ENCODE data around the gene IMPG2. TPM values are rescaled to one million over a fixed set of nuclear protein-coding genes. Genes with fewer than 3 reads are reported as not detected.

IMPG2 gene
- total RNA-seq, 1 donor from 2014 or later, result 0.05 TPM

DNA sequence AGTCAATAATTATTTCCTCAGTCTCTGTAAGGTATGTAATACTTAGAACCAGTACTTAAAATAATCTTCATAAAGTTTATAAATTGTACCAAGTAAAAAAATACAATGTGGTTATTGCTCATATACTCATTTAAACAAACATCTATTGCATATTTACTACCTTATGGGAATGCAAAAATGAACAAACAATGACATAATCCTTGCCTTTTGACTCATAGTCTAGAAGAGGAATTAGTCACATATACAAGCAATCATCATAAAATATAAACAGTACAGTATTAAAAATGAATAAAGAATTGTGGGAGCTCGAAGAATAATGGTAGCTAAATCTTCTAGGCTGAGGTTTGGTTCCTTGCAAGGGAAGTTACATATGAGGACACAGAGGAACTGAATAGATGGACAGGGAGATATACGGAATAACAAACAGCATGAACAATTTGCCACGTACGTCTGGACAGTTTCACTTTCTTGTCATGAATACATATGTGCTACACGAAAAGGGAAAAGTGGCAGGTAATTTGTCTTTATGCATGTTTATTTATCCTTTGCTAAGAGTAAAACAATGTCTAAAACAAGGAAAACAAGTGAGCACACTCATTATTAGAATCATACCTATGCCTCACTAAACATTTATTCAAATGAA is 17.2 kb downstream of the IMPG2 start:
- peaks cover 6% of the 10 kb centered on the region for H3K36me3 Mint-ChIP-seq (ENCODE audit: low read depth)
- H3K27ac Mint-ChIP-seq, result no peak overlapping the region
- no peak overlapping the region for H3K4me3 Mint-ChIP-seq (ENCODE audit: low read depth)
- H3K27me3 Mint-ChIP-seq (ENCODE audit: low read depth), result no peaks in the 10 kb centered on the region
- DNase-seq (ENCODE audit: low spot score), result no peak
- peaks cover 41% of the 10 kb centered on the region for H3K9me3 Mint-ChIP-seq
- intact Hi-C loops (cut with micrococcal nuclease), result no loop called here
- no peaks in the 10 kb centered on the region for H3K4me1 Mint-ChIP-seq (ENCODE audit: low read depth)

DNA sequence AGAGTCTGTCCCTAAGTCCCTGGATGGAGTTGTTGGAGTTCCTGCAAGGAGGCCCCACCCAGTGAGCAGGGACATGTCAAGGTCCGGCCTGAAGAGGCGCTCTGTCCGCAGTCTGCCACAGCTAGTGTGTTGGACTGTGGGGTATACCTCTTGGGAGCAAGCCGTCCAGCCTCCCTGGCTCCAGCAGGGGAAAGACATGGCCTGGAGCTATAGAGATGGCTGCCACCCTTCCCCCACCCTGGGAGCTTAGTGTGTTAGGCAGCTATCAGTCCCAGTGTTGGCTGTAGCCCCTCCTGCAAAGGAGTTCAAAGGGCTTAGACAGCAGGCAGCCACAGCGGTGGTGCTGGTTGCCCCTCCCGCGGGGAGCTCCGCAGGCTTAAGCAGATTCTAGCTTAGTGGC is 20.3 kb downstream of the IMPG2 start:
- intact Hi-C loops (cut with micrococcal nuclease), result no loop called here
- Mint-ChIP-seq H3K4me3 (ENCODE audit: low read depth) (no peak overlapping the region), H3K27me3 (ENCODE audit: low read depth) (no peaks in the 10 kb centered on the region), H3K4me1 (ENCODE audit: low read depth) (no peaks in the 10 kb centered on the region), H3K9me3 (peaks cover 30% of the 10 kb centered on the region), H3K27ac (no peak overlapping the region), H3K36me3 (ENCODE audit: low read depth) (no peaks in the 10 kb centered on the region)
- DNase-seq (ENCODE audit: low spot score), result no peak

GRCh38 chr3:101292027-101292426 is 28.3 kb downstream of the IMPG2 start:
- Mint-ChIP-seq H3K4me1 (ENCODE audit: low read depth) (no peaks in the 10 kb centered on the region), H3K27me3 (ENCODE audit: low read depth) (no peaks in the 10 kb centered on the region), H3K9me3 (peaks cover 16% of the 10 kb centered on the region), H3K4me3 (ENCODE audit: low read depth) (no peak overlapping the region), H3K27ac (no peak overlapping the region), H3K36me3 (ENCODE audit: low read depth) (no peaks in the 10 kb centered on the region)
- DNase-seq (ENCODE audit: low spot score), result no peak
- intact Hi-C loops (cut with micrococcal nuclease), result no loop called here

GRCh38 chr3:101288294-101288693 is 32.1 kb downstream of the IMPG2 start:
- intact Hi-C loops (cut with micrococcal nuclease), result no loop called here
- Mint-ChIP-seq H3K4me1 (ENCODE audit: low read depth) (no peaks in the 10 kb centered on the region), H3K27me3 (ENCODE audit: low read depth) (no peaks in the 10 kb centered on the region), H3K9me3 (peaks cover 12% of the 10 kb centered on the region), H3K4me3 (ENCODE audit: low read depth) (no peak overlapping the region), H3K27ac (no peak overlapping the region), H3K36me3 (ENCODE audit: low read depth) (no peaks in the 10 kb centered on the region)
- DNase-seq (ENCODE audit: low spot score), result no peak

- Mint-ChIP-seq H3K4me1 (ENCODE audit: low read depth) (no peaks in the 10 kb centered on the region), H3K4me3 (ENCODE audit: low read depth) (no peak overlapping the region), H3K27me3 (ENCODE audit: low read depth) (no peaks in the 10 kb centered on the region), H3K9me3 (peaks cover 12% of the 10 kb centered on the region), H3K27ac (no peak overlapping the region), H3K36me3 (ENCODE audit: low read depth) (no peaks in the 10 kb centered on the region)
- no peak for DNase-seq (ENCODE audit: low spot score)
- intact Hi-C loops (cut with micrococcal nuclease), result no loop called here
These were observed 35.6 kb downstream of the IMPG2 start for GRCh38 chr3:101284757-101285156.

DNA sequence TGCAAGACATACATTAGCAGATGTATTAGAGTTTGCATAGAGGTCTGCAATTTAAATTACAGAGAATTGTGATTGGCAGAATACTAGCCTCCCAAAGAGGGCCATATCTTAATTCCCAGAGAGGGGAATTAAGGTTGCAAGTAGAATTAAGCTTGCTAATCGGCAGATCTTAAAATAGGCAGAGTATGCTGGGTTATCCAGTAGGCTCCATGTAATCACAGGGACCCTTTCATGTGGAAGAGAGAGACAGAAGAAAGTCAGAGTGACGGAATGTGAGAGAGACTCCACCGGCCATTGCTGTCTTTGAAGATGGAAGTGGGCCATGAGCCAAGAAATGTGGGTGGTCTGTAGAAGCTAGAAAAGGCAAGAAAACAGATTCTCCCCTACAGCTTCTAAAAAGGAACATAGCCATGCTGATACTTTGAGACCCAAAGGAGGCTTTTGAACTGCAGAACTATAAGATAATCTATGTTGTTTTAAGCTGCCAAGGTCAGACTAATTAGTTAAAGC is 38.8 kb downstream of the IMPG2 start:
- no peaks in the 10 kb centered on the region for H3K9me3 Mint-ChIP-seq
- DNase-seq (ENCODE audit: low spot score), result no peak
- no peak overlapping the region for H3K4me3 Mint-ChIP-seq (ENCODE audit: low read depth)
- H3K36me3 Mint-ChIP-seq (ENCODE audit: low read depth), result no peaks in the 10 kb centered on the region
- no peaks in the 10 kb centered on the region for H3K4me1 Mint-ChIP-seq (ENCODE audit: low read depth)
- H3K27ac Mint-ChIP-seq, result no peak overlapping the region
- intact Hi-C loops (cut with micrococcal nuclease), result no loop called here
- H3K27me3 Mint-ChIP-seq (ENCODE audit: low read depth), result no peaks in the 10 kb centered on the region

- Mint-ChIP-seq H3K4me1 (ENCODE audit: low read depth) (no peaks in the 10 kb centered on the region), H3K4me3 (ENCODE audit: low read depth) (no peak overlapping the region), H3K27me3 (ENCODE audit: low read depth) (no peaks in the 10 kb centered on the region), H3K27ac (no peak overlapping the region), H3K9me3 (no peaks in the 10 kb centered on the region), H3K36me3 (ENCODE audit: low read depth) (no peaks in the 10 kb centered on the region)
- no peak for DNase-seq (ENCODE audit: low spot score)
- intact Hi-C loops (cut with micrococcal nuclease), result no loop called here
These were observed 40.5 kb downstream of the IMPG2 start for GRCh38 chr3:101279765-101280385.

GRCh38 chr3:101279162-101279561 is 41.2 kb downstream of the IMPG2 start:
- H3K4me3 Mint-ChIP-seq (ENCODE audit: low read depth), result no peak overlapping the region
- no peaks in the 10 kb centered on the region for H3K9me3 Mint-ChIP-seq
- intact Hi-C loops (cut with micrococcal nuclease), result no loop called here
- no peaks in the 10 kb centered on the region for H3K4me1 Mint-ChIP-seq (ENCODE audit: low read depth)
- no peak for DNase-seq (ENCODE audit: low spot score)
- H3K36me3 Mint-ChIP-seq (ENCODE audit: low read depth), result no peaks in the 10 kb centered on the region
- no peak overlapping the region for H3K27ac Mint-ChIP-seq
- H3K27me3 Mint-ChIP-seq (ENCODE audit: low read depth), result no peaks in the 10 kb centered on the region

DNA sequence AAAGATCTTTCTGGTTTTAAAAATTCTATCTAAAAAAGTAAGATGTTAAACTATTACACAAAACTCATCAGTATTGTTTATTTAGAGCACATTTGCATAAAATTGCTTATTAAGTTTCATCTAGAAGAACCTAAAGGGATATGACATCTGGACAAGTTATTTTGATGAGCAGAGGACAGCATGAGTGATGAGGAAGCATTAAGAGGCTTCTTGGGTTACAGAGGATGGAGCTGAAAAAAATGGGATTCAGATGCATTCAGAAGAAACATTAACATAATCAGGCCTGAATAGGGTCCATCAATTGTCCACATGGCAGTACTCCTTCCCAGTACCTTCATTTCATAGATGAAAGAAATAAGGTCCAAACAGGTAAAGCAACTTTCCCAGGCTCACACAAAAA is 41.6 kb downstream of the IMPG2 start:
- Mint-ChIP-seq H3K27me3 (ENCODE audit: low read depth) (no peaks in the 10 kb centered on the region), H3K27ac (no peak overlapping the region), H3K4me1 (ENCODE audit: low read depth) (no peaks in the 10 kb centered on the region), H3K9me3 (no peaks in the 10 kb centered on the region), H3K36me3 (ENCODE audit: low read depth) (no peaks in the 10 kb centered on the region), H3K4me3 (ENCODE audit: low read depth) (no peak overlapping the region)
- DNase-seq (ENCODE audit: low spot score), result no peak
- intact Hi-C loops (cut with micrococcal nuclease), result no loop called here

- intact Hi-C loops (cut with micrococcal nuclease), result no loop called here
- no peaks in the 10 kb centered on the region for H3K4me1 Mint-ChIP-seq (ENCODE audit: low read depth)
- H3K4me3 Mint-ChIP-seq (ENCODE audit: low read depth), result no peak overlapping the region
These were observed 46.8 kb downstream of the IMPG2 start for GRCh38 chr3:101273608-101274007.

DNA sequence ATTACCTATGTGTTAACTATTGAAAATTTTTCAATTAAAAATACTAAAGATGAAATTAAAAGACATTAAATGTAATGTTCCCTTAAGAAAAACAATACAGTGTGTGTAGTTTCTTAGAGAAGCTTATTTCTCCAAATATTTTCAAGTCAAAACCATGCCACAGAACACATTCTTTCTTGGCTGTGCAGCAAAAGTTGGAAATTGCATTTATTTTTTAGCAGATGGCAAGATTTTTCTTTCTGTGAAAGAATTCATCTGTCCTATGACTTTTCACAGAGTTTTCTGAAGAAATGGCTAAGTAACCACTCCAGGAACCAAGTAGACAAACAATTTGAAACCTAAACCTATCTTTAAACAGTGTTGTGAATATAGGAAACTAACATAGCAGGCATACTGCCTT is 47.2 kb downstream of the IMPG2 start:
- Mint-ChIP-seq H3K9me3 (no peaks in the 10 kb centered on the region), H3K4me3 (ENCODE audit: low read depth) (no peak overlapping the region), H3K4me1 (ENCODE audit: low read depth) (no peaks in the 10 kb centered on the region), H3K27me3 (ENCODE audit: low read depth) (no peaks in the 10 kb centered on the region), H3K27ac (no peak overlapping the region), H3K36me3 (ENCODE audit: low read depth) (no peaks in the 10 kb centered on the region)
- intact Hi-C loops (cut with micrococcal nuclease), result no loop called here
- DNase-seq (ENCODE audit: low spot score), result no peak

More at GRCh38 chr3:101273608-101274007, 46.8 kb downstream of the IMPG2 start:
- Mint-ChIP-seq H3K36me3 (ENCODE audit: low read depth) (no peaks in the 10 kb centered on the region), H3K27ac (no peak overlapping the region), H3K27me3 (ENCODE audit: low read depth) (no peaks in the 10 kb centered on the region), H3K9me3 (no peaks in the 10 kb centered on the region)
- no peak for DNase-seq (ENCODE audit: low spot score)

- intact Hi-C loops (cut with micrococcal nuclease), result no loop called here
- no peaks in the 10 kb centered on the region for H3K9me3 Mint-ChIP-seq
- H3K27me3 Mint-ChIP-seq (ENCODE audit: low read depth), result no peaks in the 10 kb centered on the region
- no peak for DNase-seq (ENCODE audit: low spot score)
- no peaks in the 10 kb centered on the region for H3K36me3 Mint-ChIP-seq (ENCODE audit: low read depth)
- H3K27ac Mint-ChIP-seq, result no peak overlapping the region
- no peaks in the 10 kb centered on the region for H3K4me1 Mint-ChIP-seq (ENCODE audit: low read depth)
- H3K4me3 Mint-ChIP-seq (ENCODE audit: low read depth), result no peak overlapping the region
These were observed 48.6 kb downstream of the IMPG2 start for GRCh38 chr3:101271728-101272127.

- Mint-ChIP-seq H3K27ac (no peak overlapping the region), H3K4me1 (ENCODE audit: low read depth) (no peaks in the 10 kb centered on the region)
- intact Hi-C loops (cut with micrococcal nuclease), result no loop called here
These were observed 50.2 kb downstream of the IMPG2 start for GRCh38 chr3:101270149-101270548.

More at GRCh38 chr3:101270149-101270548, 50.2 kb downstream of the IMPG2 start:
- Mint-ChIP-seq H3K27me3 (ENCODE audit: low read depth) (no peaks in the 10 kb centered on the region), H3K4me3 (ENCODE audit: low read depth) (no peak overlapping the region), H3K9me3 (no peaks in the 10 kb centered on the region), H3K36me3 (ENCODE audit: low read depth) (no peaks in the 10 kb centered on the region)
- no peak for DNase-seq (ENCODE audit: low spot score)

All from activated T-helper 2 cell treated with anti-CD3 and anti-CD28 coated beads, Interferon-gamma antibody, Interleukin-2, Interleukin-4, amounts not matched to agents 10 μg/mL and 5 μg/mL and 100 μg/mL, durations not matched to agents 14 hours and 24 hours and 36 hours (primary cell).